GM19043 (cell line): ENCODE results near the gene BABAM2.

ENCODE experiments used
- ATAC-seq: cut with Tn5 transposase; IDR thresholded peaks from one replicate; pipeline ENCODE4 v1.9.1; 2021; ENCODE audit warnings: low read depth; ENCODE audit not compliant: unreplicated experiment

Gene BABAM2

GRCh38 chr2:27906074-27906473 lies 15.5 kb downstream of the BABAM2 start:
- no peak for ATAC-seq

- ATAC-seq, result no peak
These were observed 17.0 kb downstream of the BABAM2 start for GRCh38 chr2:27907547-27907946.

GRCh38 chr2:27909901-27910300 lies 19.4 kb downstream of the BABAM2 start:
- no peak for ATAC-seq

DNA sequence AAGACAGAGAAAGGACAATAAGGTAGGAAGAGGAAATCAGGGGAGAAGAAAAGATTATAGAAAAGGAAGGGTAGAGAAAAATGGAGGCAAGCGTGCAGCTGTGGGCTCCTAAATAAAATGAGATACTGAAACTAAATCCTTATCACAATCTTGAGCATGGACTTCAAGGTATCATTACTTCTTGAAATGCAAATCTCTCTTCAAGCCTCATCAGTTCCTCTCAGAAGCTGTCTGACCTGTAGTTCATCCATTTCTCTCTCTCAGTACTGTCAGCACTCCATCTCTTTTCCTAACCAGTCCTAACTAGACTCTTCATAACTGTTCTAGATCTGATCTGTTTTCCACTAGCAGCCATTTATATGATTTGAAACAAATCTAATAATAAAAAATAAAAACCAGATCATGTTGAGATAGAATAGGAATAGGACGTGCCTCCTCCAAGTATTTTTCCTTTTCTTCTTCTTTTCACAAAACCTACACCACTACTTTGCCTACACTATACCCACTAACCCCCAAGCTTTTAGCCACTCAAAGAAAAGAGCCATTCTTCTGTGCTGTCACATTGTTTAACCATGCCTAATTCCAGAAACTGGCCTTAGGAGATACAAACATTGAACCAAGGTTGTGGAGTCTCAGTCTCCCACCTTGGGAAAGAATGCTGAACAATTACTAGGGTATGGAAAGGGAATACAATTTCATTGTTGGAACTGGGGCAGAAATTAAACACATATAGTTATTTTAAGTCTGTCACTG lies 21.1 kb downstream of the BABAM2 start:
- ATAC-seq, result no peak

GRCh38 chr2:27912512-27912911 lies 22.0 kb downstream of the BABAM2 start:
- ATAC-seq, result no peak

GRCh38 chr2:27914041-27914804 lies 23.7 kb downstream of the BABAM2 start:
- ATAC-seq, result no peak

DNA sequence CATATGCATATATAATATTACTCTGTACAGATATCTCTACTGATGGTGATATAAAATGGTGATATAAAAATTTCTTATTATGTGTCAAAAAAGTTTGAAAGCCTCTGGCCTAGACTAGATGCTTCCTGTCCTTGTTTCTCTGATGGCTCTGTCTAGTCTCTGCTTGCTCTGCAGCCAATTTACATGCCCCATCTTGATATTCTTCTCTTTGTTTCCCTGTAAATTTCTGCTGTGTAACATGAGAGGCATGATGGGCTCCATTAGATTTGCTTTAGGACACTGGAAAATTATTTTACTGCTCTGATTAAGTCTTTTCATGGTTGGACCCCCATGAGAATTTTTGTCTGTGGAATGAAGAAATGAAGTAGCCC lies 24.3 kb downstream of the BABAM2 start:
- ATAC-seq, result no peak

- no peak for ATAC-seq
These were observed 24.7 kb downstream of the BABAM2 start for GRCh38 chr2:27915191-27915590.

DNA sequence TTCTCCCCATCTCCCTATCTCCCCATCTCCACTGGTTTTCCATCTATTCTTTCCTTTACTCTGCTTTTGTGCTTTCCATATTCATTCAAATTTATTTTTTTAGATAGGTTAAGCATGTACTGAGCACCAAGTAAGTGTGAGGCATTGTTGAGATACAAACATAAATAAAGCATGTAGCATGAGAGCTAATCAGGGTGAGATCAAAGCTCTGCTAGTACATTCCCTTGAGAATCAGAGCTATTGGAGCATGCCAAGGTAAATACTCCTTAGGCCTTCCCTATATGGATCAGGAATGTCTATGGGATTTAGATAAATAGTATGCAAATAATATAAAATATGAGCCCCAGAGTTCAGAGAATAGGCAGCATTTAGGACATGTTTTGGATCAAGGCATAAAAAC lies 25.3 kb downstream of the BABAM2 start:
- no peak for ATAC-seq

- no peak for ATAC-seq
These were observed 25.9 kb downstream of the BABAM2 start for GRCh38 chr2:27916293-27916995.

DNA sequence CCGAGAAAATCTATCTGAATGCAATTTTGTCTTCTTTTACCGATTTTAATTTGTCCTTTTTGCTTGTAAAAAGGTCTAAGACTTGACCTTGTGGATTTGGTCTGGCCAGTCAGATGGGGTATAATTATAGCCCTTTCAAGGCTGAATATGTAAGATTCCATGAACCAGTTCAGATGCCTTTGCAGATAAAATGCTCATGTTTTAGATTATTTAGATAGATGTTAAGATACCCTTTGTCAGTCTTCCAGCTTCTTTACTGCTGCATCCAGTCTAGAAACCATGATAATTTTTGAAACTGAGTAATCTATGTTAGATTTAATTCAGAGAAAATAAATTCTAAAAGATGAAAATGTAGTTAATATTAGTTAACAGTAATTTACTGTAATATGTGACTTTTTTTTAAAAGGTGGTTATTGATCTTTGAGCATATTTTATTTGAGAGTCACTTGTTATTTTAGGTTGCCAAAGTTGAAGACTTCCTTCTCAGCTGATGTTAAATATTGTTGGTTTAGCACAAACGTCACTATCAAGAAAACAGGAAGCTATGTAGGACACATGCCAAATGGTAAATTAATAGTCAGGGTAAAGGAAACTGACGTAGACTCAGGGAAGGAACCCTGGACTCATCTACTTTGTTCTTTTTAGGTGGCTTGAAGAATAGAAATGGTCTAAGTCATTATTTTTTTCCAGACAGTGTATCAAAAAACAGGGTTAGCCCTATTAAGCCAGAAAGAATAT lies 29.8 kb downstream of the BABAM2 start:
- no peak for ATAC-seq

DNA sequence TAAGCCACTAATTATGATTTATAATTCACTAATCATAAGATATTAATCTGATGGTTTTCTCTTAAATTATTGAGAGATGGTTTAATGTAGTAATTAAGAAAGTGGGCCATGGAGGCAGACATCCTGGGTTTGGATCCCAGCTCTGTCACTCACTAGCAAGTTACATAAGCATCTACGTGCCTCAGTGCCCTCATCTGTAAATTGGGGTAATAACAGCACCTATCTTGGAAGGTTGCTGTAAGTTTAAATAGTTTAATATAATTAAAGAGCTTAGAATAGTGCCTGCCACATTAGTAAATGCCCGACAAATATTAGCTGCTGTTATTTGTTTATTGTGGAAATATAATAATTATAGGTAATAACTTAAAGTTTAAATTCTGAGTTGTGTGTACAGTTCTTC lies 30.9 kb downstream of the BABAM2 start:
- no peak for ATAC-seq

DNA sequence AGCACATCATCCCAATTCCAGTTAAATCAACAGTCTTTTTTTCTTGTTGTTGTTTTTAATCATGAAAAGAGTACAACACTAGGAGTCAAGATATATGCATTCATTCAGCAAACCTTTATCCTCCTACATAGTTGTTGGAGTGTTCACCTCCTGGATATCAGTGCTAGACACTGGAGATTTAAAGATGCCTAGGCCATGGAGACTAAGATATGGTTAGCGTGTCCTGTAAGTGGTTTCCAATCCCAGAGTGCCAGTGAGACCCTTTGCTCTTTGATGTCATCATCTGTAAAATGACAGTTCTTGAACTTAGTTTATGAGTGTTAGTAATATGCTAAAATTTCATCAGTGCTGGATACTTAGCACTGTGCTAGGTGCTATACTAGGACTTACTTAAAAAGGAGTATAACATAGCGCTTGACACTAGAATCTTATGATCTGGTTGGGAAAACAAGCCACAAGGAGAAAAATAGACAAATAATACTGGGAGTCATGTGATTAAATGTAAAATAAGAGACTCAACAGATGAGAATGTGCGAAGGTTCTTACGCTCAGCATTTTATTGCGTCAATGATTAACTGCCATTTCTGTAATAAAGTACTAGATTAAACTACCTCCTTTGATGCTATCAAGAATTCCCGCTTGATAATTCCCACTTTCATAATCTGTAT lies 31.5 kb downstream of the BABAM2 start:
- no peak for ATAC-seq

DNA sequence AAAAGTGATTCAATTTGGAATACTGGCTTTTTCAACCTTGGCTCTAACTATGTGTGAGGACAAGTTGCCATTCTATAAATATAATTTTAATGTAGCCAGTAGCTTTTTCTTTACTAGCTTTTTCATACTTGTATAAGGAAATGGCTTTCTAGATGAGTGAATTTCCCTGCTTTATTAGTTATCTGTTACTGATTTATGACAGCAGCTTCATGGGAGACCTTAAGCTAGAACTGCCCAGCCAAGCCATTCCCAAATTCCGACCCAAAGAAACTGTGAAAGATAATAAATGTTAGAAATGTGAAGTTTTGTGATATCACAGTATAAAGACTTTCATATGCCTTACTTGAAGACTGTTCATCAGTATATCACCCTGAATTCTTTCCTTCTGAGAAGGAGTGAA lies 32.3 kb downstream of the BABAM2 start:
- ATAC-seq, result no peak

DNA sequence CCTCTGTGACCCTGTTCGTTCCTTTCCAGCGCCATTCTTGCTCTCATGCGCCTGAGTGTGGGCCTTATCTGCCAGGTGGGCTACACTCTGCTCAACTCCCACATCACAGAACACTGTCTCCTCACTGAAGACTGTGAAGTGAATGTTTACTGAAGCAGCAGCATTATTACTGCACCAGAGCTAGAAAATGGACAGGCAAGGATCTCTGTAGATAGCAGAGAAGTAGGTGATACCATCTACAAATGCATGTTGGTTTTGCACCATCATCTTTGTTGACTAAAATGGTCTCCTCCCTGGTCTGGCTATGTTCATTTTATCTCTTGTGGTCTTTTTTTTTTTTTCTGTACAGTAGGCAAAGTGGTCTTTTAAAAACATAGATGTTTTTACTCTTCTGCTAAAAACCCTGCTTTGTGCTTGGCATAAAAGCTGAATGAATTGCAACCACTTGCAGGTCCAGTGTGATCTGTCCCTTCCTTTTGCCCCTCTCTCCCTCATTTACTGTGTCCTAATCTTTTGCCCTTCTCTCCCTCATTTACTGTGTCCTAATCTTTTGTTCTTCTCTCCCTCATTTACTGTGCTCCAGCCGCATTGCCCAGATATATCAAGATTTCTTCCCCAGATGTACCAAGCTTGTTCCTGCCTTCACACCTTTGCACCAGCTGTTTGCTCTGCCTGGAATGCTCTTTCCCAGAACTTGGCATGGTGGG lies 35.4 kb downstream of the BABAM2 start:
- ATAC-seq, result no peak

DNA sequence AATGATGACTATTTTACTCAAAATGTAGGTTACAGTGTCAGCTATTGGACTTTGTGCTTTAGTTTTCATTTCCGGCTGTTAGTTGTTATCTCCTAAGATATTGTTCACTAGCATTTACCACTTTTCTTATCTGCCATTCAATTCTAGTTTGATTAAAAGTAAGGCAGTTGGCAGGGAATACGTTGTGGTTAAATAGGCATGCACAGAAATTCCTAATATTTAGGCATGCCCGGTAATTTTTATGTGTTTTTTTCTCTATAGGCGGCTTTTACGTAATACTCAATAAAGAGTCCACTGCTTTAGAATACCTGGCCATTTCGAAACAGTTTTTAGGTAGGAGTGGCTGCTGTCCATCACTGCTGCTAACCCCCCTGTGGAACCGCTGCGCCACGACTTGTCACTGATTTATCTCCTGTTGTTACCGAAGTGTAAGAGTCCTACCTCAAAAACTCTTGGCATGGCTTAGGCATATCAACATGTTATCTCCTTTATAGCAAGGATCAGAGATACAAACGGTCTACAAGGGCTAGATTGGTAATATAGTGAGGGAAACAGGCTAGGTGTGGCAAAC lies 39.5 kb downstream of the BABAM2 start:
- ATAC-seq, result no peak

DNA sequence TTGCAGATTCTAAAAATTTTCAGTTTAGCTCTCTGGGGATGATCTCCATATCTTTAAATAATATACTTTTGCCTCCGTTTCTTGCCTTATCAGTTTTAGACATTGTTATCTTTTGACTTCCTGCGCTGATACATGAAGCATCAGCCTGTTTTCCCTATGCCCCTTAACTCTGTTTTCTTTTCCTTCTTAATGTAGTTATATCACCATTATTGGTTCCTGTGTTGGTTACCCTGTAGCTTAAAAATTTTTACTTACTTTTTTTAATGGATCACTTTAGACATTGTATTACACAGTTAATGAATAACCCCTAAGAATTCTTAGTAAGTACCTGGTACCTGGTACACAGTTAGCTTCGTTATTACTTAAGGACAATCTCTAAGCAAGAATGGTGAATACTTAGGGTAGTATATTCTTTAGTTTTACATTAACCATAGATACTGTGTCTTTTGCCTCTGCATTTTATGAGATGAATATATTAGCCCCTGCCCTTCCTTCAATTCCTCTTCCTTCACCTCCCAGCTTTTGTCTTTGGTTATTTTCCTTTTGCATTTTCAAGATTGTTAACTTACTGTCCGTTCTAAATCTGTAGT lies 40.9 kb downstream of the BABAM2 start:
- no peak for ATAC-seq

DNA sequence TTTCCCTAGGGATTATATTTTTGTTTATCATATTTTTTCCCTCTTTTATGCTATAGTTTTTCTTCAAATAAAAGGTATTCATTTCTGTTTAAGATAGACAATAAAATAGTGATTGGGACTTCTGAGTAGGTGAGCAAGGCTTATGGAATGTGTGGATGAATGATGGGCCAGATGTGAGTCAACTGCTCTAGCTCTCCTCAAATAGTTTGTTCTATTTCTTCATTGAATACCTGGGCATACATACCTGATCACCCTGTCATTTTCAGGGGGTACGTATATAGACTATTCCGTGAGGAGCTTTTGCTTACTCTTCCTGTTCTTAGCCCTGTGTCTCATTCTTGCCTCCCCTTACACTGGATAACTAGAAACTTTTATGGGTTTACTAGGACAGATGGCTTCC lies 41.9 kb downstream of the BABAM2 start:
- no peak for ATAC-seq

- no peak for ATAC-seq
These were observed 44.5 kb downstream of the BABAM2 start for GRCh38 chr2:27935026-27935425.
